SU-DHL-6 (cell line): ENCODE data around the gene NOP14.

Experiments
- H2AFZ ChIP-seq: fragments of 200-600 bp; sonication (generic); 2 replicates; pipeline ENCODE4 v1.6.1; 2014; ENCODE audit warnings: low read depth, mild to moderate bottlenecking, moderate library complexity, mixed read lengths, antibody characterized with exemption, low read length; ENCODE audit not compliant: severe bottlenecking
- H3F3A ChIP-seq: fragments of 200-600 bp; shearing (Covaris generic); 2 replicates; pipeline ENCODE4 v1.6.0; 2016; ENCODE audit warnings: antibody characterized with exemption, mild to moderate bottlenecking; ENCODE audit not compliant: insufficient read depth
- H3K27ac ChIP-seq: fragments of 200-600 bp; sonication (generic); 2 replicates; pipeline ENCODE4 v1.5.1; 2016; ENCODE audit warnings: low read depth, mild to moderate bottlenecking, low read length, moderate library complexity, mixed read lengths
- H3K27me3 ChIP-seq: fragments of 200-600 bp; sonication (generic), shearing (Covaris generic); 2 replicates; pipeline ENCODE4 v1.6.0; 2014; ENCODE audit warnings: mild to moderate bottlenecking, low read length
- H3K36me3 ChIP-seq: fragments of 200-600 bp; sonication (generic); 2 replicates; pipeline ENCODE4 v1.6.1; 2014; ENCODE audit warnings: mild to moderate bottlenecking, low read length, mixed read lengths
- H3K4me2 ChIP-seq: fragments of 300-600, 200-600 bp; shearing (Covaris generic), sonication (generic); 2 replicates; pipeline ENCODE4 v1.6.0; 2014; ENCODE audit warnings: low read length, low read depth, mild to moderate bottlenecking; ENCODE audit not compliant: poor library complexity, severe bottlenecking
- H3K4me3 ChIP-seq: fragments of 200-600 bp; sonication (generic); 2 replicates; pipeline ENCODE4 v1.5.1; 2014; ENCODE audit warnings: antibody characterized with exemption, low read length, mild to moderate bottlenecking, mixed read lengths; ENCODE audit not compliant: insufficient read depth, poor library complexity, severe bottlenecking
- H3K79me2 ChIP-seq: fragments of 200-600 bp; sonication (generic); 2 replicates; pipeline ENCODE4 v1.6.1; 2014; ENCODE audit warnings: mild to moderate bottlenecking, low read length, moderate library complexity; ENCODE audit not compliant: insufficient read depth
- H3K9ac ChIP-seq: fragments of 200-600 bp; sonication (generic); 2 replicates; pipeline ENCODE4 v1.7.0; 2014; ENCODE audit warnings: mild to moderate bottlenecking, low read length
- H3K9me2 ChIP-seq: fragments of 200-600 bp; sonication (generic); replicated peaks from 2 replicates; pipeline ENCODE4 v1.6.1; 2014; ENCODE audit warnings: low read length; ENCODE audit not compliant: insufficient read depth
- H3K9me3 ChIP-seq: fragments of 200-600 bp; sonication (generic); 2 replicates; pipeline ENCODE4 v1.6.1; 2014; ENCODE audit warnings: low read length, mixed read lengths; ENCODE audit not compliant: insufficient read depth
- H4K20me1 ChIP-seq: fragments of 200-600 bp; sonication (generic); 2 replicates; pipeline ENCODE4 v1.6.1; 2014; ENCODE audit warnings: low read depth, mild to moderate bottlenecking, antibody characterized with exemption, low read length, moderate library complexity, mixed read lengths
- CTCF ChIP-seq: fragments of 200-600 bp; sonication (generic); IDR thresholded peaks from one replicate; pipeline ENCODE4 v1.5.1; 2017; ENCODE audit warnings: antibody characterized with exemption, mild to moderate bottlenecking, low read length, moderate library complexity; ENCODE audit not compliant: insufficient read depth, poor library complexity, severe bottlenecking
- EZH2phosphoT487 ChIP-seq: fragments of 200-600 bp; sonication (generic), shearing (Covaris generic); conservative IDR thresholded peaks from 2 replicates; pipeline ENCODE4 v1.6.1; 2018; ENCODE audit warnings: mild to moderate bottlenecking, antibody characterized with exemption, low read length, moderate library complexity, mixed read lengths

The NOP14 gene

DNA sequence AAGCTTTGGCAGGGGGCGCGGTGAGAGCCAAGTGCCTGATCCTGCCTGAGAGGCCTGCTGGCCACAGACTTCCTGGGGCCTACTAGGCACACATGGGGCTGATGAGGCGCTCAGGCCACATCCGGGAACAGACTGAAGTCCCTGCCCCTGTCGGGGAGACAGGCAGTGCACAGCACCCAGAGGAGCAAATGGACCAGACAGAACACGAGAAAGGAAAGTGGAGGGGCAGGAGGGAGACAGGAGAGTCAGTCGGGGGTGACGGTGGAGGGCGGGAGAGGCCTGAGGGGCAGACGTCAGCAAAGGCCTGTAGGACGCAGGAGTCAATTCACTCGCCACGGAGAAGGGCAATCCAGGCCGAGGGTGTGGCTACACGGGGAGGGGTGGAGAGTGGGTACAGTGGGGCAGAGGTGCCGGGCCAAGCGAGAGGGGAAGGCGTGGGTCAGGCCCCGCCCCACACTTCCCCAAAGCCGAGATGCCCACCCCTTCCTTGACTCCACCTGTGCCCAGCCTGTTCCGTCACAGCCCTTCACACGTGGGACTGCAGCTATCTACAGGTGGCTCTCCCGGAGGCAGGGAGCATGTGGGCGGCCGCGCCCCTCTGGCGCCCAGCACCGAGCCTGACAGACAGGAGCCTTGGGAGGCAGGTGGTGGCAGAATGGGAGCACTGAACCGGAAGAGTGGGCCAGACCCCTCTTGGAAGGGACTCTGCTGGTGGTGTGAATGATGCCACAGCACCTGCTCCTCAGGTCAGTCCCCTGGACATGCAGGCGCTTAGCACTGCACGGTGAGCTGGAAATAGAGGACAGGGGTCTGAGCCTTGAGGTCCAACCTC is 20.5 kb downstream of the NOP14 start:
- H3F3A ChIP-seq = no peaks in the 10 kb centered on the region
- H3K4me2 ChIP-seq = no peak overlapping the region
- no peak for TF ChIP-seq CTCF
- no peak for TF ChIP-seq EZH2phosphoT487
- no peak overlapping the region for H3K4me3 ChIP-seq
- H4K20me1 ChIP-seq = no peaks in the 10 kb centered on the region
- peaks cover 9% of the 10 kb centered on the region for H3K36me3 ChIP-seq
- no peak overlapping the region for H2AFZ ChIP-seq
- H3K27ac ChIP-seq = no peak overlapping the region
- H3K9ac ChIP-seq = no peak overlapping the region
- no peaks in the 10 kb centered on the region for H3K27me3 ChIP-seq
- H3K79me2 ChIP-seq = no peaks in the 10 kb centered on the region
- no peaks in the 10 kb centered on the region for H3K9me2 ChIP-seq
- no peaks in the 10 kb centered on the region for H3K9me3 ChIP-seq

GRCh38 chr4:2942037-2942531 is 21.1 kb downstream of the NOP14 start:
- Histone ChIP-seq H3K9ac (no peak overlapping the region), H3F3A (0 out of 2 replicates have a peak, but pooled peaks cover 2% of the 10 kb centered on the region), H2AFZ (no peak overlapping the region), H3K27ac (no peak overlapping the region), H3K4me3 (no peak overlapping the region), H3K79me2 (no peaks in the 10 kb centered on the region), H3K9me2 (no peaks in the 10 kb centered on the region), H3K9me3 (no peaks in the 10 kb centered on the region), H4K20me1 (no peaks in the 10 kb centered on the region), H3K4me2 (no peak overlapping the region), H3K36me3 (peaks cover 9% of the 10 kb centered on the region), H3K27me3 (no peaks in the 10 kb centered on the region)
- no peak for TF ChIP-seq CTCF
- TF ChIP-seq EZH2phosphoT487 = no peak

DNA sequence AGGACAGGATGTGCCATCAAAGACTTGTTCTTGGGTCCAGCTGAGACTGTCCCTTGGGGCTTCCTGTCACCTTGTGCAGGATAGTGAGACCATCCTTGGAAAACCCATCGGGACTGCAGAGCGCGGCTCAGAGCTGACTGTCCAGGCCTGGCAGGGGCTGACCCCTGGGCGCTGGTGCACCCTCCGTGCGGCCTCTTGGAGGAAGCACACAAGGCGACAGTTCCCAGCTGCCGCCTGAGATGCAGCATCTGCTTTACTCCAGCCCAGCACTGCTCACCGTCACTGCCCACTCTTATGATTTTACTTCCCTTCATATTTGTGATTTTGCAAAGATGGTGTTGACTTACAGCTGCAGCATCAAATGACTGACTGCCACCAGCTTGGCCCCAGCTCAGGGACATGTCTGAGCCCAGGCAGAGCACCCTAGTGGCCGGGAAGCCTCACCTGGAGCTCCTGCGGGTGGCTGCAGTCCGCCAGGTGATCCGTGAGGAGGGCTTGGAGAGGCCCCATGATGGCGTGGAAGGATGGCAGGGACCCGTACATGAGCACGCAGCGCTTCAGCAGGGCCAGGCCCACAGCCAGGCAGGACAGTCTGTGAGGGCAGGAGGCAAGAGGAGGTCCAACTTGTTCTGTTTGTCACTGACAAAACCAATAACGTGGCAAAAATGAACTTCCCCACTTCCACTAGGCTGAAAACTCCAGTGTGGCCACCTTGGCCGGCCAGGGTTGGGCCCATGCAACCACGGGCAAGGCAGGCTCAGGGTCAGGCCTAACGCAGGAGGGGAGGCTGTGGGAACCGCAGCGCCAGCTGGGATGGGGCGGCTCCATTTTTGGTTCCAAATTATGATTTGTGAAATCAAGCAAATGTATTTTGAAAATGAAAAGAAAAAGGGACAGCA is 21.8 kb downstream of the NOP14 start:
- Histone ChIP-seq H3K79me2 (no peaks in the 10 kb centered on the region), H3K9me2 (no peaks in the 10 kb centered on the region), H4K20me1 (no peaks in the 10 kb centered on the region), H3K27me3 (no peaks in the 10 kb centered on the region), H3K9ac (no peak overlapping the region), H3K4me2 (no peak overlapping the region), H3K9me3 (no peaks in the 10 kb centered on the region), H3F3A (peaks cover 9% of the 10 kb centered on the region), H3K27ac (no peak overlapping the region), H2AFZ (no peak overlapping the region), H3K36me3 (peaks cover 9% of the 10 kb centered on the region), H3K4me3 (no peak overlapping the region)
- TF ChIP-seq CTCF = no peak
- no peak for TF ChIP-seq EZH2phosphoT487
